Measurements from ENCODE around the gene AKR1C2.
"Not testable (repeated sequence)": the region's sequence is repeated elsewhere in the genome, so short reads cannot be mapped to it uniquely, and the experiment has no call there.

Gene AKR1C2

DNA sequence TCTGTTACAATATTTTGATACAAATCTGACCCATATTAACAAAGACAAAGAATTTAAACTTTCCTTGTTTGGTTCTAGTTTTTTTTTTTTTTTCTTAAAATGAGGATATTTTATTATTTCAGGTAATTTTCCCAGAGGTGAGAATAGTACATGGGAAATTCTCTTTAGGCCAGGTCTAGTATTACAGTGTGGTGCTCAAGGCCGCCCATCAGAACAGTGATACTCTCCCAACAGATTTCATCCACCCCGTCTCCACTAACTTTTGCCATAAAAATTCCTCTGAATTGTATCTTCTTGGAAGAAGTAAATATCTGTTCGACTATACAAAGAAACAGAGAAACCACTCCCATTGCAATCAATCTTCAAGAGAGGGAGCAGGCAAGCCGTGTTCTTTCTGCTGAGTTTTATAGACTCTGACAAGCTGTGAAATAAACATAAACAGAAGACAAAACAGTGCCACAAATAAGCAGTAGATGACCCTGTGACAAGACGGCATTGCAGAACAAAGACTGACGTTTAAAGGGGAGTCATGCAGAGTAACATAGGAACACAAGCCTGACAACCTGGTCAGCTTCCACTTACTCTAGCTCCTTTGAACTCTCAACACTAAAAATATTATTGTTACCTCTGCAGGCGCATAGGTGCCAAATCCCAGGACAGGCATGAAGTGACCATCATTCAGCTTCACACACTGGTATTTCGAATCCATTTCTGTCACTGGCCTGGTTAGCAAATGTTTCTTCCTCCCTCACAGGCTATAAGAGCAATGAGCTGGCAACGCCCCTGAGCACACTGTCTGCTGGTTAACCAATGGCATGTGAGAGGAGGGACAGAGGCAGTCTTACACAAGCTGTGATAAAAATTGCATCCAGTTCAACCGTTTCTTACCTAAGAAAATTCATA is at the start of gene AKR1C2:
Gene AKR1C2, minus strand, starts transcription at position 731 of the 903 bp plus-strand sequence. Its CDS starts 22 bp downstream, at position 709.
- not testable (repeated sequence) for DNase-seq

DNA sequence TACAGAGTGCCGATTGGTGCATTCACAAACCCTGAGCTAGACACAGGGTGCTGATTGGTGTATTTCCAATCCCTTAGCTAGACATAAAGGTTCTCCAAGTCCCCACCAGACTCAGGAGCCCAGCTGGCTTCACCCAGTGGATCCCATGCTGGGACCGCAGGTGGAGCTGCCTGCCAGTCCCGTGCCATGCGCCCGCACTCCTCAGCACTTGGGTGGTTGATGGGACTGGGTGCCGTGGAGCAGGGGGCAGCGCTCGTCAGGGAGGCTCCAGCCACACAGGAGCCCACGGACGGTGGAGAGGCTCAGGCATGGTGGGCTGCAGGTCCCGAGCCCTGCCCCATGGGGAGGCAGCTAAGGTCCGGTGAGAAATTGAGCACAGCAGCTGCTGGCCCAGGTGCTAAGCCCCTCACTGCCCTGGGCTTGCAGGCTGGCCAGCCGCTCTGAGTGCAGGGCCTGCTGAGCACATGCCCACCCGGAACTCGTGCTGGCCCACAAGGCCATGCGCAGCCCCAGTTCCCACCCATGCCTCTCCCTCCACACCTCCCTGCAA is 49.4 kb upstream of the AKR1C2 start:
- not testable (repeated sequence) for DNase-seq

DNA sequence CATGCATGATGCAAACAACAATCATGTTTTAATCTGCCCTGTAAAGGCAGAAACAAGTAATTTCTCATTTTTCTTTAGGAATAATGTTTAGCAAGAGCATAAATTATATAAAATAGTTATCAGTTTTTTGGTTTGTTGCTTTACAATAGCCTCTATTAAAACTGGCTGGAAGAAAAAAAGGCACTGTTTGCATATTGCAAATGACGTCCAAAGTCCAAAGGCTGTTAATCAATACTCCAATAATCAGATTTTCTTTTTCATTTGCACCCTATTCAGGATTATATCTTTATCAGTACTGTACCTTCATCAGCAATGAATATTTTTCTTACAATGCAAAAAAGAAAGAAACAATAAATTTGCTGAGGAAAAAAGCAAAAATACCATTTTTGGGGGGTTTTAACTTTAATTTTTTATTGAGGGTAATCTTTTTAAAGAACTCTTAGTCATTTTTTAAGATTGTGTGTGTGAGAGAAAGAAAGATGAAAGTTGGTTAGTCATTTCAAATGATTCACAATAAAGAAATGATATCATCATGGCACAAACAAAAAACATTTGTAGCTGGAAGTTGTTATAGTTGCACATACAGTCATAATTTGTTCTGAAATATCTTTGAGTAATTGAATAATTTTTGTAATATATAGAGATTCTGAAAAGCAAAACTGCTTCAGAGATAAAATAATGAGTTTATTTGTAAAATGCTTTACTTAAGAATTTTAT is 44.4 kb upstream of the AKR1C2 start:
- no peak for DNase-seq

DNA sequence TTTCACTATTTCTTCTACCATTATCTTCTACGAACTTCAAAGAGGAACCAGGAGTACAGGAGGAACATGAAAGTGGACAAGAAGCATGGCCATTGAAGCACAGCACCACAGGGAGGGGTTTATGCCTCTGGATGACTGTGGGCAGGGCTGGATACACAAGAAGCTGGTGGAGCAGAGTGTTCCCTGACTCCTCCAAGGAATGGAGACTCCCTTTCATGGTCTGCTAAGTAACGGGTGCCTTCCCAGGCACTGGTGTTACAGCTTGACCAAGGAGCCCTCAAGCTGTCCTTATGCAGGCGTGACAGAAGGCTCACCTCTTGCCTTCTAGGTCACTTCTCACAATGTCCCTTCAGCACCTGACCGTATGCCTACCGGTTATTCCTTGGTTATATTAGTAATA is 43.4 kb upstream of the AKR1C2 start:
- DNase-seq, result not testable (repeated sequence)

DNA sequence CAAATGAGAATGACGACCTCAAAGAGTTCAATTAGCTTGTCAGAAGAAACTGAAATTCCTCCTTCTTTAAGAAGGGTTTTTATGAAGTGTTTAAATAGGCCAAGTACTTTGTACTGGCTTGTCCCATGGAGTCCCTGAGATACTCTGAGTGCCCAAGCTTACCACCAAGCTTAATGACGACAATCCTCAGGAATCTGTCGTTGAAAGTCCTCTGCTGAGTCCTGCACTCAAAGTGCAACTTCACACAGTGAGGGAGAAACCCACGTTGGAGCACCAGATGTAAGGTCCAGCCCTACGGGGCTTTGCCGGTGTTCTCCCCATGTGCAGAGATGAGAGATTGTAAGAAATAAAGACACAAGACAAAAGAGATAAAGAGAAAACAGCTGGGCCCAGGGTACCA is 42.8 kb upstream of the AKR1C2 start:
- DNase-seq, result no peak

DNA sequence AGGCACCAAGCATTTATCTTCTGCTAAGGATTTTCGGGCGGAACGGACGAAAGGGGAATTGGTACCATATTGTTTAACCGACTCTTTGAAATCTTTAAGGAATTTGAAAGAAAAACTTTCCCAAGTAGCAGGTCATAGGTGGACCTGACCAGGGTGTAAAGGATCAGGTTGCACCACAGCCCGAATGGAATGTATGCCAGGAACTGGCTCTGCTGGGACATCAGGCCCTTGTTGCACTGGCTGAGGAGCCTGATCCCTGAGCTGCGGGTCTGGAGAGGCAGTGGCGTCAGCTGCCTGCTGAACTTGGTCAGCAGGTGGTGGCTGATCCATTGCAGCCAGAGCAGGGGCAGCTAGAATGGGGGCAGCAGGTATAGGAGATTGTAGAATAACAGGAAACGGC is 41.4 kb upstream of the AKR1C2 start:
- no peak for DNase-seq

DNA sequence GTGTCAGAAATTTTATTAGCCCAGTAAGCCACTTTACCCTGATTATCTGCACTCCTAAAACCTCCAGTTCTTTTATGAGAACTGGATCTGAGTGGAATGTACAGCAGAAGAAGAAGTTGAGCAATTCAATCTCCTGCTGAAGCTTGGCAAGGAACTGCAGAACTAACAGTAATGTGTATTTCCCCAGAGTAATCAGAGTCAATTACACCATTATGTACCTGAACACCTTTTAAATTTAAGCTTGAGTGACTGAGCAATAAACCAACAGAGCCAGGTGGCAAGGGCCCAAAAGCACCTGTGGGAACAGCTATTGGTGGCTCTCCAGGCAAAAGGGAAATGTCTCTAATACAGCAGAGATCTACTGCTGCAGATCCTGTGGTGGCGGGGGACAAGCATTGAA is 40.1 kb upstream of the AKR1C2 start:
- no peak for DNase-seq

DNA sequence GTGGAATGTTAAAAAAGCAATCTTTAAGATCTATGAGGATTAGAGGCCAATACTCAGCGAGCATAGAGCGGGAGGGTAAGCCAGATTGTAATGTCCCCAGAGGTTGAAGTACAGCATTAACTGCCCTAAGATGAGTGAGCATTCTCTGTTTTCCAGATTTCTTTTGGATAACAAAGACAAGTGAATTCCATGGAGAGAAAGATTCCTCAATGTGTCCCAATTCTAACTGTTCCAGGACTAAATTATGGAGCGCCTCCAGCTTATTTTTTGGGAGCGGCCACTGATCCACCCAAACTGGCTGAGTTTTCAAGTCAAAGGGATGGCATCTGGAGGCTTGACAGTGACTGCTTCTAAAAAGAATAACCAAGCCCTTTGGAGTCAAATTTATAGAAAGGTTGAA is 39.3 kb upstream of the AKR1C2 start:
- no peak for DNase-seq

DNA sequence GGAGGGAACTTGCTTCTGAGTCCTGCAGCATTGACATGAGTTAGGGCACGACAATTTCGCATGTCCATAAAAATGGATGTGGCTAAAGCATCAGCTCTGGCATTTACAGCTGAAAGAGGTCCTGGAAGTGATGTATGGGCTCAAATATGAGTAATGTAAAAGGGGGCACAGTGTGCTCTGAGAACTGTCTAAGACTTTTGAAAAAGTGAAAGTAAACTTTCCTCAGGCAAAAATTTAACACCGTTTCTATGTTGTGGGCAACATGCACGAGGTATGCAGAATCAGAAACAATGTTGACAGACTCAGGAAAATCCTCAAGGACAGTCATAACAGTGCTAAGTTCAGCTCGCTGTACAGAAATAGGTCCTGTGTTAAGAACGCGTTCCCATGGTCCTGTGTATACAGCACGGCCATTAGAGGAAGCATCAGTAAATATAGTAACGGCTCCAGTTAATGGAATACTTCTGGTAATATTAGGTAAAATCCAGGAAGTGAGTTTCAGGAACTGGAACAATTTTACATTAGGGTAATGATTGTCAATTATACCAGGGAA is 37.9 kb upstream of the AKR1C2 start:
- no peak for DNase-seq

DNA sequence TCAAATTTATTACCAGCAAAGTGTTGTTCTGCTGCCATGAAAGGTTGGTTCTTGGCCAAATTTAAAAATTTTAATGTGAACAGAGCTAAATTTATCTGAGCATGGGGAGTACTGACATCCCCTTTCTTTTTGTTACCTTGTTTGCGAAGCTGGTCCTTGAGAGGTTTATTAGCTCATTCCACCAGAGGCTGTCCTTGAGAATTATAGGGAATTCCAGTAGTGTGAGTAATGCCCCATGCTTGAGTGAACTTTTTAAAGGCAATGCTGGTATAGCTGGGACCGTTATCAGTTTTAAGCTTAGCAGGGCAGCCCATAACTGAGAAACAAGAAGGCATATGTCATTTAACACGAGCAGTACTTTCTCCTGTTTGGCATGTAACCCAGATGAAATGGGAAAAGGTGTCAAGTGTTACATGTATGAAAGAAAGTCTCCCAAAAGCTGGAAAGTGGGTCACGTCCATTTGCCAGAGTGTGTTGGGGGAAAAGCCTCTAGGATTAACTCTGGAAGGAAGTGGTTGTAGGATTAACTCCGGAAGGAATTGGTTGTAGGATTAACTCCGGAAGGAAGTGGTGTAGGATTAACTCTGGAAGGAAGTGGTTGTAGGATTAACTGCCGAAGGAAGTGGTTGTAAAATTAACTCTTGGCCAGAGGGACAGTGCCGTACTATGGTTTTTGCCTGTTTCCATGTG is 37.3 kb upstream of the AKR1C2 start:
- DNase-seq, result no peak

DNA sequence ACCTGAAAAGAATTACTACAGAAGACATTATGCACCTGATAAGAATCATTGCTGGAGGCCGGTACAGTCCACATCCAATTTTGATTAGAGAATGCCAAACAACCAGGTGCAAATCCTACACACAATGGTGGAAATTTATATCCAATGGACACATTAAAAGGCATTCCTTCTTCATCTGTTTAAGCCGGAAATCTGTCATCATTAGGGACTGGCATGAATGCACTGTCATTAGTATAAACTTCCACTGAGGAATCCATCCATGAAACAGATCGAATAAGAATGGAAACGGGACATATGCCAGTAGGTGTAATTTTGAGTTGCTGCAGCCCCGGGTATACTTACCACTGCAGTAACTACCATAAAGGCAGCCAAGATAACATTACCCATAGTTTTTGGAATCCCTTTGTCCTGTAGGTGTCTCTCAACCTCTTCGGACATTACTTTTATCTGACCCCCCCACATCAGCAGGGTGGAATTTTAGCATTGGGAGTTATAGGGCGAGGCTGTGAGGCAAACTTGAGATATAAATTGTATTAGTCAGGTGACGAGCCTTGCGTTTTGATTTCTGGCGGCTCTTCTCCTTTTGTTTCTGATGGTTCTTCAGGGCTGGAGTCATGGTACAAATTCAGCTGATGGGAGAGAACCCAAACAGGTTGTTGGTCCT is 36.5 kb upstream of the AKR1C2 start:
- no peak for DNase-seq

DNA sequence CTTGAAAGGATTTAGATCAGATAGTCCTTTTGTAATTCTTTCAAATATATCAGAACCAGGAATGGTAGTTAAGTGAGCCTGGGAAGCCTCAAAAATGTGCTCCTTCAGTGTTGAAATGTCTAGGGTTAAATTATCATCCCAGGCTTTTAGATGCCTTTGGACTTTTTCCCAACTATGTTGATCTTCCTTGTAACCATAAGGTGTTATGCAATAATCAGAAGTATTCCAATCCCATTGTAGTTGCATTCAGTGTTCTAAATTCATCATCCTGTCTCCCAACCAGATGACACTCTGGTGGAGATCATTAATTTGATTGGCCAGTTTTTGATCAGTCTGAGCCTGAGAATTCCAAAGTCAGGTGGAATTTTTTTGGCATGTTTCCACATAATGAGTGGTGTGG is 35.1 kb upstream of the AKR1C2 start:
- no peak for DNase-seq

DNA sequence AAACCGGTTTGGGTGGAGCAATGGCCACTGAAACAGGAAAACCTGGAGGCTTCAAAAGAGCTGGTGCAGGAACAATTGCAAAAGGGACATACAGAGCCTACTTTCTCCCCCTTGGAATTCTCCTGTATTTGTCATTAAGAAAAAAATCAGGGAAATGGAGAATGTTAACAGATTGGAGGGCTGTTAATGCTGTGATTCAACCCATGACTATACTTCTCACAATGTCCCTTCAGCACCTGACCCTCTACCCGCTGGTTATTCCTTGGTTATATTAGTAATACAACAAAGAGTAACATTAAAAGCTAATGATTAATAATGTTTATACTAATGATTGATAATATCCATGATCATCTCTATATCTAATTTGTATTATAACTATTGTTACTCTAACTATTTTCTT is 34.4 kb upstream of the AKR1C2 start:
- DNase-seq, result no peak

DNA sequence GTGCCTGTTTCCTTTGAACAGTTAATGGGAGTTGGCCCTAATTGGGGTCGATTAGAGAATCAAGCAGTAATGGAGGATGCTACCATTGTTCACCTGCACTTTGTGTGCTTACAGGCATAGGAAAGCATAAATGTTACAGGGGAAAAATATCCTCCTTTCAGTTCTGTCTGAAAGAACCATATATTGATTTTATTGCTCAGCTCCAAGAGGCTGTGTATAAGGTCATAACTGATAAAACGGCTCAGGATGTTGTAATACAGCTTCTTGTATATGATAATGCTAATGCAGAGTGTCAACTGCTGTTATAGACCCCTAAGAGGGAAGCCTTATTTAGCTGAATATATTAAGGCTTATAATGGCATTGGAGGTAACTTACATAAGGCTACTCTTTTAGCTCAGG is 32.9 kb upstream of the AKR1C2 start:
- DNase-seq, result no peak

DNA sequence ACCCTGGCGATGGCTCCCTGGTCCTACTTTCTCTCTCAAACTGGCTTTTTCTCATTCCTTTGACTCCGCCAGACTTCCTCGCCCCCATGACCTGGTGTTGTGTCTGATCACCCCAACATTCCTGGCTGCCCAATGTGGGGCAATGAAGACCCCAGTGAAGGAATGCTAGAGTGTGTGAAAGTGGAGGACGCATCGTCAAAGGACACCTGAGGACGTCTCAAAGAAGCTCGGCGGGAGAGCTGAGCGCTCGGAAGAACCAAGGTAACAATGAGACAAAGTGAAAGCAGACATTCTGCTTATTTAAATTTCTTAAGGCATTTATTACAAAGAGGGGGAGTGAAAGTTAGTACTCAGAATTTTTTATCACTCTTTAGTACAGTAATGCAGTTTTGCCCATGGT is 31.7 kb upstream of the AKR1C2 start:
- no peak for DNase-seq

DNA sequence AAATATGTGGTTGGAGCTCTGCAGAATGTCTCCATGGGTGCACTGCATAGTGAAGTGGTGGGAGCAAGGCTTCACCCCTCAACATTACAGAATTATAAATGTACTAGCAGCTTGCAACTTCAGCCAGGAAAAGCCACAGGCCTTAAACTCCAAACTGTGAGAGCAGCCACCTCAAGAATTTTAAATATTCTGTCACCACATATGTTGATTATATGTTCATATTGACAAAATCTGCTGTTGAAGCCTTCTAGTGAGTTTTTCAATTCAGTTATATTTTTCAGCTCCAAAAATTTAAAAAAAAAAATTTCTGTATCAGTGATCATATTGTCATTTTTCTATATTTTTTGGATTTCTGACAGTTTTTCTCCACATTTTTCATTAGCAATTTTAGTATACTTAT is 30.9 kb upstream of the AKR1C2 start:
- no peak for DNase-seq

DNA sequence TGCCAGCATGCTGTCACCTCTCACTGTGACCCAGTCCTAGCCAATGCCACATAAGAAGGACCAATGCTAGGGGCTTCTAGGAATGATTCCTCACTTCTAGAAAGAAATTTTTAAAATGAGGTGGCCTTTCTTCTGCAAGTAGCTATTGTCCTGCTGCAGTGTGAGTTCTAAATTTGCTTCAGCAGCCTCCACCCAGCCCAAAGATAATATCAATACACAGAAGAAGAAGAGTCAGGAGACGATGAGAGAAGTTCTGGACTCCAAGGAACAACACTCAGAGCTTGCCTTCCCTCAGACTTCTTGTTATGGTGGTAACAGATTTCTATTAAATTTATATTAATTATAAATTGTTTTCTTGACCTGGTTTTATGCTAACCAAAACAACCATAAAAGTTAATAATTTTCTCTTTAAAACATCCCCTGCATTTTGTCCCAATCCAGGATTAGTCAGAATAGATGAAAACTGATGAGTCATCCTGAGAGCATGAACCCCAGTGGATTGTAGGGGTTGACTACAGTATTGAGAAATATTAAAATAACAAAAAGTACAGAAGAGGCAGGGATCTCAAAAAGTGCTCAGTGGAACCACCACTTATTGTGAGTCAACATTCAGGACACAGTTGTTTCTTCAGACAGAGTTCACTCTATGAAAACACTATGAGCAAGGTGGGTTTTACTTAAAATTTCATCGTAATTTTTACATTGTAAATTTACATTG is 29.6 kb upstream of the AKR1C2 start:
- DNase-seq, result no peak

DNA sequence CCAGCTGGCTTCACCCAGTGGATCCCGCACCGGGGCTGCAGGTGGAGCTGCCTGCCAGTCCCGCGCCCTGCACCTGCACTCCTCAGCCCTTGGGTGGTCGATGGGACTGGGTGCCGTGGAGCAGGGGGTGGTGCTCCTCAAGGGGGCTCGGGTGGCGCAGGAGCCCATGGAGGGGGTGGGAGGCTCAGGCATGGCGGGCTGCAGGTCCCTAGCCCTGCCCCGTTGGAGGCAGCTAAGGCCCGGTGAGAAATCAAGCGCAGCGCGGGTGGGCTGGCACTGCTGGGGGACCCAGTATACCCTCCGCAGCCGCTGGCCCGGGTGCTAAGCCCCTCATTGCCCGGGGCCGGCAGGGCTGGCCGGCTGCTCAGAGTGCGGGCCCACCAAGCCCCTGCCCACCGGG is 28.8 kb upstream of the AKR1C2 start:
- DNase-seq, result not testable (repeated sequence)

DNA sequence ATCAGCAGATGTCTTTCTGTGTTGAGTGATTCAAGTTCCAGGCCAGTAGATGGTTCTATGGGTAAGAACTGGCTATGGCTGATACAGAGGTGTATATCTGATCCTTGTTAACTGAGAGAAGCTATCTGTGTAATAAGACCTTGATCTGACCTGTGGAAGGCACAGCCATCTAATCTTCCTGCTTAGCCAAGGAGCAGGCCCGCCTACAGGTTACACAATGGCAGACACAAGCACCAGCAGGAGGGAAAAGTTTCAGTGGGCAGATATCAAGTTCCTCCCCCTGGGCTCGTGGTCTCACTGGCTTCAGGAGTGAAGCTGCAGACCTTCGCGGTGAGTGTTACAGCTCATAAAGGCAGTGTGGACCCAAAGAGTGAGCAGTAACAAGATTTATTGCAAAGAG is 27.9 kb upstream of the AKR1C2 start:
- not testable (repeated sequence) for DNase-seq

DNA sequence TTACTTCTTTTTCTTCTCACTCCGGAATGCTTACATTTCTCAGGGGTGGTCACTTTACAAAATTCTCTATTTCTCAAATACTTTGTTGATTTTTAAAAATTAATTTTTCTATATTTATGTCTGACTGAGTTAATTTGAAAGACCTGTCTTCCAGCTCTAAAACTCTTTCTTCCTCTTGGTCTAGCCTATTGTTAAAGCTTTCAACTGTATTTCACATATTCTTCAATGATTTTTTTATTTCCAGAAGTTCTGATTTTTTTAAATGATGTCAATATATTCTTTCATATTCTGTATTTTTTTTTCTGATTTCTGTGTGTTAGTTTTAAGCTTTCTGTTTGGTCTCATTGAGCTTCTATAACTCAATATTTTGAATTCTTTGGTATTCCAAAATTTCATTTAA is 27.3 kb upstream of the AKR1C2 start:
- DNase-seq, result no peak

DNA sequence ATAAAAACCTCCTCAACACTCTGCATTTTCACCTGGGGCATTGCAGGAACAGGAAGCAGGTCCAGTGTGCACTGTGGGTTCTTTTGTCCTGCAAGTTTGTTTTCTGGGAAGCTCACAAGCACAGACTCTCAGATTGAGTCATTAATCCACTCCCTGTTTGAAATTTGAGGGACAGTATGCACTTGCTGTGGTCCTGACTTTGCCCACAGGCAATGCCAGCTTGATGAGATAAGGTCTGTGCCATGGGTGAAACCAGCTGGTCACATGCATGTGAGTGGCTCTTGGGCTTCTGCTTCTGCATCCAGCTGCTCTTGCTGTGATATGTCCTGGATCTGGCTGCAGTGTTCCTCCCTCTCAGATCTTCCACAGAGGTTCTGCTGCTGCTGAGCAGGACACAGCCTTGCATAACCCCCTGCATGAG is 21.8 kb upstream of the AKR1C2 start:
- DNase-seq, result not testable (repeated sequence)
